ENCODE measurements around the gene SLC35F2. TPM values are rescaled to one million over a fixed set of nuclear protein-coding genes. Genes with fewer than 3 reads are reported as not detected.

The SLC35F2 gene, protein sequence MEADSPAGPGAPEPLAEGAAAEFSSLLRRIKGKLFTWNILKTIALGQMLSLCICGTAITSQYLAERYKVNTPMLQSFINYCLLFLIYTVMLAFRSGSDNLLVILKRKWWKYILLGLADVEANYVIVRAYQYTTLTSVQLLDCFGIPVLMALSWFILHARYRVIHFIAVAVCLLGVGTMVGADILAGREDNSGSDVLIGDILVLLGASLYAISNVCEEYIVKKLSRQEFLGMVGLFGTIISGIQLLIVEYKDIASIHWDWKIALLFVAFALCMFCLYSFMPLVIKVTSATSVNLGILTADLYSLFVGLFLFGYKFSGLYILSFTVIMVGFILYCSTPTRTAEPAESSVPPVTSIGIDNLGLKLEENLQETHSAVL
- total RNA-seq (14.8 and 14.9 TPM in 2 replicates), polyA plus RNA-seq (13.0 and 16.1 TPM in 2 replicates)

DNA sequence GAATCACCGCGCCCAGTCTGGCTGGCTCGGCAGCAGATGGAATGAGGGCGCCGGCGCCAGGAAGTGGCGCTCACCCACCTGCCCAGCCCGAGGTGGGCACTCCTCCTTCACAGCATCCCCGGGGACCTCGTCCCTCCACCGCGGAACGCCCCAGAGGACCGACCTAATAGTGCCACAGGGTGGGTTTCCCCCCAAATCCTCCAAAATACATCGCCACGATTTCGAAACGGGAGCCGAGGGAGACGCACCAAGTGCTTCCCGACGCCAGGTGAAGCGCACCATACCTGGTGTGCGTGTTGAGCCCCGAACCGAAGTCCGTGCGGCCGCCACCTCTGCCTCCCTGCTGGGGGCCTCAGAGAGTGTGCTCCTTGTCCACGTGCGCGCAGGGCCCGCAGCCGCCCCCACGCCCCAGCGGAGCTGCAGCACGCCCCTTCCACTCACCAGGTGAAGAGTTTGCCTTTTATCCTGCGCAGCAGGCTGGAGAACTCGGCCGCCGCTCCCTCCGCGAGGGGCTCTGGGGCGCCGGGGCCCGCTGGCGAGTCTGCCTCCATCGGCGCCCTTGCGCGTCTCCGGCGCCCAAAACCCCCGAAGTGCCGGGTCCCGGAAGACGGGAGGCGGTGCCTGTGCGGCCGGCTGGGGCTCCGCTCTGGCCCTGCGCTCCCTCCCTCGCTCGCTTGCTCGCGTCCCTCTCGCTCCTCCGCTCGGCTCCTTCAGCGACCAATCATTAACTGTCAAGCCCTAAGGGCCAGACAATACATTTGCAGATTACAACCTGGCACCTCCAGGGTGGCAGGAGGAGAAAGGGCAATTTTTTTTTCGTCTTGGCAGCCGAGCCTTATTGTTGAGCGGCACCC, at the start of gene SLC35F2:
Gene SLC35F2, minus strand, starts transcription at position 571 of the 854 bp plus-strand sequence. Its CDS starts 20 bp downstream, at position 551.
- H3K4me2 ChIP-seq, result peak within 1 kb of the TSS; percentile 78
- no peak for TF ChIP-seq EZH2 (IDR thresholded peaks at IDR 0.05; ENCODE audit: borderline replicate concordance)
- TF ChIP-seq, protein P1, sequence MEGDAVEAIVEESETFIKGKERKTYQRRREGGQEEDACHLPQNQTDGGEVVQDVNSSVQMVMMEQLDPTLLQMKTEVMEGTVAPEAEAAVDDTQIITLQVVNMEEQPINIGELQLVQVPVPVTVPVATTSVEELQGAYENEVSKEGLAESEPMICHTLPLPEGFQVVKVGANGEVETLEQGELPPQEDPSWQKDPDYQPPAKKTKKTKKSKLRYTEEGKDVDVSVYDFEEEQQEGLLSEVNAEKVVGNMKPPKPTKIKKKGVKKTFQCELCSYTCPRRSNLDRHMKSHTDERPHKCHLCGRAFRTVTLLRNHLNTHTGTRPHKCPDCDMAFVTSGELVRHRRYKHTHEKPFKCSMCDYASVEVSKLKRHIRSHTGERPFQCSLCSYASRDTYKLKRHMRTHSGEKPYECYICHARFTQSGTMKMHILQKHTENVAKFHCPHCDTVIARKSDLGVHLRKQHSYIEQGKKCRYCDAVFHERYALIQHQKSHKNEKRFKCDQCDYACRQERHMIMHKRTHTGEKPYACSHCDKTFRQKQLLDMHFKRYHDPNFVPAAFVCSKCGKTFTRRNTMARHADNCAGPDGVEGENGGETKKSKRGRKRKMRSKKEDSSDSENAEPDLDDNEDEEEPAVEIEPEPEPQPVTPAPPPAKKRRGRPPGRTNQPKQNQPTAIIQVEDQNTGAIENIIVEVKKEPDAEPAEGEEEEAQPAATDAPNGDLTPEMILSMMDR (IDR thresholded peaks at IDR 0.05; ENCODE audit: poor library complexity), result no peak
- no peak for TF ChIP-seq EZH2phosphoT487 (IDR thresholded peaks at IDR 0.05; ENCODE audit: low read depth, severe bottlenecking, unreplicated experiment)
- no peaks in the 10 kb centered on the region for H3K27me3 ChIP-seq
- no peaks in the 10 kb centered on the region for H3K4me1 ChIP-seq (ENCODE audit: insufficient read depth)
- WGBS (ENCODE audit: low lambda C conversion rate, missing lambda C conversion rate), result under 1% methylated on average over 57 of the region's 73 CpGs
- peaks cover 10% of the 10 kb centered on the region for H3K79me2 ChIP-seq
- peak within 1 kb of the TSS; percentile 46 for H2AFZ ChIP-seq
- no peaks in the 10 kb centered on the region for H3K9me3 ChIP-seq (ENCODE audit: low read depth)
- no peaks in the 10 kb centered on the region for H4K20me1 ChIP-seq (ENCODE audit: insufficient read depth, poor library complexity, severe bottlenecking)
- H3K4me3 ChIP-seq, result peak within 1 kb of the TSS; percentile 83
- peak; percentile 75 for DNase-seq (ENCODE audit: low spot score)
- peak within 1 kb of the TSS; percentile 46 for H3K27ac ChIP-seq
- H3K9me2 ChIP-seq (replicated peaks; ENCODE audit: insufficient read depth), result no peaks in the 10 kb centered on the region
- no peaks in the 10 kb centered on the region for H3K36me3 ChIP-seq (replicated peaks; ENCODE audit: insufficient read depth, low read depth)

DNA sequence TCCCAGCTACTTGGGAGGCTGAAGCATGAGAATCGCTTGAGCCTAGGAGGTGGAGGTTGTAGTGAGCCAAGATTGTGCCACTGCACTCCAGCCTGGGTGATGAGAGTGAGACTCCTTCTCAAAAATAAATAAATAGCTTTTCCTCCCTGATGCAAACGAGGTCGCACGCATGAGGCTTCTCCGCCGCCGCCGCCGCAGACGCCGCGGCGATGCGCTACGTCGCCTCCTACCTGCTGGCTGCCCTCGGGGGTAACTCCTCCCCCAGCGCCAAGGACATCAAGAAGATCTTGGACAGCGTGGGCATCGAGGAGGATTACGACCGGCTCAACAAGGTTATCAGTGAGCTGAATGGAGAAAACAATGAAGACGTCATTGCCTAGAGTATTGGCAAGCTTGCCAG, 49.6 kb upstream of the SLC35F2 start:
- no peak overlapping the region for H2AFZ ChIP-seq
- no peaks in the 10 kb centered on the region for H3K79me2 ChIP-seq
- no peaks in the 10 kb centered on the region for H3K4me1 ChIP-seq (ENCODE audit: insufficient read depth)
- TF ChIP-seq EZH2phosphoT487 (IDR thresholded peaks at IDR 0.05; ENCODE audit: low read depth, severe bottlenecking, unreplicated experiment), result no peak
- no peaks in the 10 kb centered on the region for H4K20me1 ChIP-seq (ENCODE audit: insufficient read depth, poor library complexity, severe bottlenecking)
- no peak overlapping the region for H3K27ac ChIP-seq
- no peak overlapping the region for H3K4me3 ChIP-seq
- WGBS (ENCODE audit: low lambda C conversion rate, missing lambda C conversion rate), result 95% methylated on average over 23 of the region's 23 CpGs
- no peaks in the 10 kb centered on the region for H3K36me3 ChIP-seq (replicated peaks; ENCODE audit: insufficient read depth, low read depth)
- H3K27me3 ChIP-seq, result no peaks in the 10 kb centered on the region
- no peak for DNase-seq (ENCODE audit: low spot score)
- H3K9me3 ChIP-seq (ENCODE audit: low read depth), result no peaks in the 10 kb centered on the region
- no peaks in the 10 kb centered on the region for H3K9me2 ChIP-seq (replicated peaks; ENCODE audit: insufficient read depth)
- no peak overlapping the region for H3K4me2 ChIP-seq

DNA sequence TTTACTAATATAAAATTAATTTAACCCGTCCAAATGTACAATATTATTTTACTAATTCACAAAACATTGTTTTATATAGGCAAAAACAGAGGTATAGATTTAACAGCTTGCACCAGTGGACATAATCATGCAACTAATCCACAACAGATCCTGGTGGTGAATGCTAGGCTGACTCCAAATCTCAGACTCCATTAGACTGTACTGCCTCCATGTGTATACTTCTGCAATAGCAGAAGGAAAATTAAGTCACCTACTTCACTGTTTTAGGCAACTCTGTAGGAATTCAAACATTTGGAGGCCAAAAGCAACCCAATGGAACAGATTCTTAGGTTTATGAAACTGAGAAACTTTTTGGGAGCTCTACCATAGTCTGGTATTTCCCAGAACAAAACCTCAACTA, 39.7 kb upstream of the SLC35F2 start:
- no peaks in the 10 kb centered on the region for H4K20me1 ChIP-seq (ENCODE audit: insufficient read depth, poor library complexity, severe bottlenecking)
- no peak overlapping the region for H3K4me2 ChIP-seq
- no peaks in the 10 kb centered on the region for H3K9me3 ChIP-seq (ENCODE audit: low read depth)
- H3K4me1 ChIP-seq (ENCODE audit: insufficient read depth), result no peaks in the 10 kb centered on the region
- WGBS (ENCODE audit: low lambda C conversion rate, missing lambda C conversion rate), result 30% methylated on average over 1 of the region's 1 CpG
- no peaks in the 10 kb centered on the region for H3K79me2 ChIP-seq
- H2AFZ ChIP-seq, result no peak overlapping the region
- no peak overlapping the region for H3K4me3 ChIP-seq
- no peak overlapping the region for H3K27ac ChIP-seq
- H3K9me2 ChIP-seq (replicated peaks; ENCODE audit: insufficient read depth), result no peaks in the 10 kb centered on the region
- no peaks in the 10 kb centered on the region for H3K27me3 ChIP-seq
- TF ChIP-seq, protein P1 (IDR thresholded peaks at IDR 0.05; ENCODE audit: poor library complexity), result peak; percentile 44
- no peak for TF ChIP-seq EZH2 (IDR thresholded peaks at IDR 0.05; ENCODE audit: borderline replicate concordance)
- peak; percentile 26 for DNase-seq (ENCODE audit: low spot score)
- H3K36me3 ChIP-seq (replicated peaks; ENCODE audit: insufficient read depth, low read depth), result no peaks in the 10 kb centered on the region
